Hepatocyte (in vitro differentiated cells): ENCODE measurements around the gene NRG3.

Source experiments
- CTCF ChIP-seq: fragments of 200-600 bp; sonication (generic); IDR thresholded peaks from 2 replicates; pipeline ENCODE4 v1.5.1; 2016; ENCODE audit warnings: antibody characterized with exemption, mild to moderate bottlenecking; ENCODE audit not compliant: poor library complexity
- EZH2 ChIP-seq: fragments of 200-600 bp; sonication (generic); IDR thresholded peaks from 2 replicates; pipeline ENCODE4 v1.6.1; 2016; ENCODE audit warnings: antibody characterized with exemption, mild to moderate bottlenecking, borderline replicate concordance
- EZH2phosphoT487 ChIP-seq: fragments of 200-600 bp; sonication (generic); IDR thresholded peaks from one replicate; pipeline ENCODE4 v1.6.1; 2018; ENCODE audit warnings: antibody characterized with exemption, mild to moderate bottlenecking, low read depth, moderate library complexity; ENCODE audit not compliant: unreplicated experiment, severe bottlenecking

- TF ChIP-seq CTCF (no peak), EZH2phosphoT487 (no peak), EZH2 (no peak)
Observed at GRCh38 chr10:81903472-81903871, 28.5 kb downstream of the NRG3 start.
